Measurements from ENCODE around the gene HPS4. TPM values are rescaled to one million over a fixed set of nuclear protein-coding genes. Genes with fewer than 3 reads are reported as not detected.

HPS4 gene
- total RNA-seq, 1 experiment from 2014 or later = 26.2 TPM

GRCh38 chr22:26513838-26514237, 30.3 kb upstream of the HPS4 start:
- ChIA-PET POLR2A (no interaction called here), CTCF (no interaction called here)
- no peaks in the 10 kb centered on the region for H3K9me3 ChIP-seq (ENCODE audit: control insufficient read depth, insufficient read depth, low read depth, low read length)
- H3K36me3 ChIP-seq (ENCODE audit: control insufficient read depth, insufficient read depth, low read length) = peaks cover 8% of the 10 kb centered on the region
- no peak overlapping the region for H3K27ac ChIP-seq (ENCODE audit: low read length)
- no peaks in the 10 kb centered on the region for H3K27me3 ChIP-seq (ENCODE audit: control insufficient read depth, insufficient read depth, low read length)
- intact Hi-C loops (cut with micrococcal nuclease; ENCODE audit: unreplicated experiment) = no loop called here
- H3K4me3 ChIP-seq (ENCODE audit: low read depth in 2 of 2, low read length in 2 of 2) = peak overlapping the region in 1 of 2 experiments; percentile 18; a peak in 1 of 4 replicates
- in situ Hi-C loops (cut with HindIII; ENCODE audit: low pct_unique_long_range_greater_than_20kb, low sequenced_read_pairs) = no loop called here
- TF ChIP-seq, protein P1, sequence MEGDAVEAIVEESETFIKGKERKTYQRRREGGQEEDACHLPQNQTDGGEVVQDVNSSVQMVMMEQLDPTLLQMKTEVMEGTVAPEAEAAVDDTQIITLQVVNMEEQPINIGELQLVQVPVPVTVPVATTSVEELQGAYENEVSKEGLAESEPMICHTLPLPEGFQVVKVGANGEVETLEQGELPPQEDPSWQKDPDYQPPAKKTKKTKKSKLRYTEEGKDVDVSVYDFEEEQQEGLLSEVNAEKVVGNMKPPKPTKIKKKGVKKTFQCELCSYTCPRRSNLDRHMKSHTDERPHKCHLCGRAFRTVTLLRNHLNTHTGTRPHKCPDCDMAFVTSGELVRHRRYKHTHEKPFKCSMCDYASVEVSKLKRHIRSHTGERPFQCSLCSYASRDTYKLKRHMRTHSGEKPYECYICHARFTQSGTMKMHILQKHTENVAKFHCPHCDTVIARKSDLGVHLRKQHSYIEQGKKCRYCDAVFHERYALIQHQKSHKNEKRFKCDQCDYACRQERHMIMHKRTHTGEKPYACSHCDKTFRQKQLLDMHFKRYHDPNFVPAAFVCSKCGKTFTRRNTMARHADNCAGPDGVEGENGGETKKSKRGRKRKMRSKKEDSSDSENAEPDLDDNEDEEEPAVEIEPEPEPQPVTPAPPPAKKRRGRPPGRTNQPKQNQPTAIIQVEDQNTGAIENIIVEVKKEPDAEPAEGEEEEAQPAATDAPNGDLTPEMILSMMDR (IDR thresholded peaks at IDR 0.05) = no peak
- TF ChIP-seq SIN3A (IDR thresholded peaks at IDR 0.05; ENCODE audit: borderline replicate concordance, insufficient read depth, low read depth, low read length) (no peak), REST (IDR thresholded peaks at IDR 0.05; ENCODE audit: insufficient read depth in 1 of 2, low read depth in 2 of 2, low read length in 1 of 2) (no peak), POLR2AphosphoS5 (IDR thresholded peaks at IDR 0.05; ENCODE audit: low read depth, low read length) (no peak), TCF7L2 (IDR thresholded peaks at IDR 0.05; ENCODE audit: low read depth, low read length) (no peak)
- peaks cover 11% of the 10 kb centered on the region; the same call in 1 of the 2 replicates for H3K4me1 ChIP-seq (ENCODE audit: control insufficient read depth, insufficient read depth, low read length)
- DNase-seq (ENCODE audit: low read depth, low spot score) (no peak), ATAC-seq (no peak)
- BruUV-seq (replicated peaks) = no TSS peak

DNA sequence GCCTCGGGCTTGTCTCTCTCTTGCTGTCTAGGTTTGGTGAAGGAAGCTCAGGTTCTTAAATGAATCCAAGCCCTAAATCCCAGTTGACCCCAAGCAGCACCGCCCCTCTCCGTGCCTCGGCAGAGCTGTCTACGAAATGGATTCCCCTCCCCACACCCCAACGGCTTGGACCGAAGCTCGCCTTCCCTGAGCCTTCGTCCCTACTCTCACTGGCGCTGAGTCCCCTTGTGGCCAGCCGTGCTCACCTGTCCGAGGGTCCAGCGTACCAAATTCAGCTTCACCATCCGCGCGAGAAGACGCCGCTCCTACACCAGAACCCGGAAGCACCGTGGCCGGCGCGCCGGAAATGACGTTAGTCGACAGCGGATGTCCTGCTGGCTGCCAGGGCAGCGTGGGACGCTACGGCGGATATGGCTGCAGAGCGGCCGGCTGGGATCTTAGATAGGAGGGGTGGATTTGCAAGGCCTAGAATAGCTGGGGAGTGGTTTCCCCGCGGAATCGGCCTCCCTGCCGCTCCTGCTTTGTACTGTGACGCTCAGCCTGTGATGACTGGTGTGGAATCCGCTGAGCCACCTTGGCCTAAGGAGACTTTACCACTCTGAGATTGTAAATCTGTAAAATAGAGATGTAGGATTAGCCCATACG, 28.7 kb upstream of the HPS4 start, which contains the start of gene TFIP11:
Gene TFIP11 (minus strand): TSS at position 325 of the 645 bp plus-strand sequence. CDS start 2,201 bp downstream, outside the sequence.
- Histone ChIP-seq H3K4me1 (ENCODE audit: control insufficient read depth, insufficient read depth, low read length) (peaks cover 11% of the 10 kb centered on the region; the same call in 1 of the 2 replicates), H3K36me3 (ENCODE audit: control insufficient read depth, insufficient read depth, low read length) (peaks cover 8% of the 10 kb centered on the region), H3K4me3 (ENCODE audit: low read depth in 2 of 2, low read length in 2 of 2) (peak within 1 kb of the TSS; percentile 76 to 86), H3K27ac (ENCODE audit: low read length) (peak within 1 kb of the TSS; percentile 89), H3K27me3 (ENCODE audit: control insufficient read depth, insufficient read depth, low read length) (no peaks in the 10 kb centered on the region), H3K9me3 (ENCODE audit: control insufficient read depth, insufficient read depth, low read depth, low read length) (no peaks in the 10 kb centered on the region)
- intact Hi-C loops (cut with micrococcal nuclease; ENCODE audit: unreplicated experiment) (no loop called here), in situ Hi-C loops (cut with HindIII; ENCODE audit: low pct_unique_long_range_greater_than_20kb, low sequenced_read_pairs) (no loop called here)
- 0 out of 4 replicates have a peak, but pooled peaks of 1 of the 2 experiments have one; percentile 24 for TF ChIP-seq REST (IDR thresholded peaks at IDR 0.05; ENCODE audit: insufficient read depth in 1 of 2, low read depth in 2 of 2, low read length in 1 of 2)
- 0 out of 2 replicates have a peak, but pooled peaks have one; percentile 71 for TF ChIP-seq SIN3A (IDR thresholded peaks at IDR 0.05; ENCODE audit: borderline replicate concordance, insufficient read depth, low read depth, low read length)
- TF ChIP-seq, protein P1 (IDR thresholded peaks at IDR 0.05) = no peak
- TF ChIP-seq POLR2AphosphoS5 (IDR thresholded peaks at IDR 0.05; ENCODE audit: low read depth, low read length) = peak; percentile 84
- BruUV-seq (replicated peaks) = no TSS peak
- peak; percentile 100 for ATAC-seq
- peak; percentile 27 for DNase-seq (ENCODE audit: low read depth, low spot score)
- POLR2A ChIA-PET = no interaction called here
- CTCF ChIA-PET = no interaction called here

Measured in Panc1 (cell line).